DMS53 treated with DMSO at 0.1 percent for 48 hours (cell line): ENCODE results near the gene FAS.
A peak's percentile ranks its signal among the peaks of the same experiment; 100 is the strongest.
"Not testable (repeated sequence)": the region's sequence is repeated elsewhere in the genome, so short reads cannot be mapped to it uniquely, and the experiment has no call there.

Experiments used
- DNase-seq: peaks from one replicate; lab custom pipeline; 2025; ENCODE audit not compliant: unreplicated experiment; lab: John Stamatoyannopoulos, UW

The FAS gene

DNA sequence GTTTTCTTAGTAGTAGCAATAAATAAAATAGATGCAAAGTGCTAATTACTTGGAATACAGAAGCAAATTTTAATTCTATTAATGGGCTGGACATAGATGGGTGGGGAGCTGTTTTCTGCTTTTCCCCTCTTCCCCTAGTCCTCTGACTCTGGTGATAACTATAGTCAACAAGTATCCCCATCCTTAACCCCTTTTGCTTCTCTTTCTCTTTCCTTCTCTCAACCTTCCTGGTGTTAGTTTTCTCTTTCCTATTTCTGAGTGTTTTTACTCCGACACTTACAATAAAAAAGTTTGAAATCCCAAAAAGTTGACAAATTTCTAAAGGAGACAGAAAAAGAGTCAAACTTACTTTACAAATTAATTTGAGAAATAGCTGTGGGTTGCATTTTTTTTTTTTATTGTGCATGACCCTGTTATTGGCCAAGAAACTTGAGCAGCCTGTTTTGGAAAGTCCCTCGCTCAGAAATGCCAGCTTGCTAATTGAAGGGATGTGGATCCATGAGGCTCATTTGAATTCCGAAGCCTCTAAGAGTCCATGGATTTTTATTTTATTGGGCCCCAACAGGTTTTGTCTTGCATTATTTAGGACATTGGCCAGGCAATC lies 2.4 kb downstream of the FAS start:
- DNase-seq, result no peak

DNA sequence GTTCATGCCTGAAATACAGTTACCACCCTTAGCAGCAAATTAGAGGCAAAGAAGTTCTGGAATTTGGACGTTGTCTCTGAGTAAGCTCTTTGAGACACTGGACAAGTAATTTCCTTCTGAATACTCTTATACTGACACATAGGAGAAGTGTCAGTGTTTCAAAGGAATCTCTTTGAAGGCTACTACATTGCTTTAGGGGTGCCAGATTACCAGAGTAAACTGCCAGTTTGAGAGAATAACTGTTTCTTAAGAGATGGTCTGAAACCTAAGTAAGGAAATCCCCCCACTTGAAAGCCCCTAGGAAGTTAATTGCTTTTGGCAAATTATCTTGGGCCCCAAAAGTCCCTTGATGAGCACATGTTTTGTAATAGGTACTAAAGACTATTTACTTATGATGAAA lies 3.4 kb downstream of the FAS start:
- DNase-seq, result no peak

DNA sequence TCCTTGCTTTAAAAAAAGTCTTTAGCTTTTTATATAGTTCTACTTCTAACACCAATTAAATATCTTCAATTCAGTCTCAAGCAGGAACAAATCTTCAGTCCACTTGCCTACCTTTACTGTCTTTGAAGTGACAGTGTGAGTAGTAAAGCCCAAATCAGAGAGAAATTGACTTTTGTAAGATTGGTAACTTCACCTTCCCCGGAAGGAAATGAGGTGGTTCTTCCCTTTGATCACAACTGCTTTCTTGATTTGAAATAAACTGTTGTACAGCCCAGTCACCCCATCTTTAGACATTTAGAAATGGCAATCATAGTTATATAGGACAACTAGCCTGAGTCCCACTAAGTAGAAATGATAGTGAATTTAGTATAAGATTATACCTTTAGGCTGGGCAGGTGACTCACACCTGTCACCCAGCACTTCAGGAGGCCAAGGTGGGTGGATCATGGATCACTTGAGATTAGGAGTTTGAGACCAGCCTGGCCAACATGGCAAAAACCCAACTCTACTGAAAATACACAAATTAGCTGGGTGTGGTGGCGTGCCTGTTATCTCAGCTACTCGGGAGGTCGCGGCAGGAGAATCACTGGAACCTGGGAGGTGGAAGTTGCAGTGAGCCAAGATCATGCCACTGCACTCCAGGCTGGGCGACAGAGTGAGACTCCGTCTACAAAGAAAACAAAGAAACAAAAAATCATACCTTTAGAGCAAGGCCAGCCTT lies 4.7 kb downstream of the FAS start:
- DNase-seq, result no peak

DNA sequence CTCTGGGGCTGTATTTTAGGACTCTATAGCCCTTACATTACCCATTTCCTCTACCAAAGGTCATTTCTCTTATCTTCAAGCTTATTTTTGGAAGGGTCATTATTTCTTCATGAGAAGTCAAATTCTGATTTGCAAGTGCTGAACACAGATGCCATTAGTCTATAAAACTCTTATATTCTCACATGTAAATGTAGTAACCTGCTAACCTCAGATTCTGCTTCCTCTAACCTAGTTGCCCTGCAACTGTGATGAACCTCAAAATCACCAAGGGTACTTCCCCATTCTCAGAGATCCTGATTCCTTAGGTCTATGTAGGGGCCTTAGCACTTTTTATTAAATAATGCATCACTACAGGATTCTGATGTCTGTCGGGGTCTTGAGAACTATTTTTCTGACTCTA lies 6.3 kb downstream of the FAS start:
- no peak for DNase-seq

DNA sequence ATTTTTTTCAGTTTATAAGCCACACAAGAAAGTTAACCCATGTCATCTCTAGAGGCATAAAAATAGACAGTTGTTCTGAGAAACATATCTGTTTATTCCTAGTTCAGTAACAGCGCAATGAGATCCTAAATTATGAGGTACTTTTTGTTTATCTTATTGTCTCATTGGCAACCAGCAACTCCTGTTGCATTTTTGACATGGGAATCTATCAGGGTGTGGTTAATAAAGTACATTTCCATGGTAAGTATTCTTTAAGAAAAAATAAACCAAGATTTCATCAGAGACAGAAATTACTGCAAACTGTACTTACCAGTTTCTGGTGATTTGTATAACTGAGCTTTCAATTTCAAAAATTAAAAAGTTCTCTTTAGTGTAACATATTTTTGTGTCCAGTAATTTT lies 9.0 kb downstream of the FAS start:
- no peak for DNase-seq

DNA sequence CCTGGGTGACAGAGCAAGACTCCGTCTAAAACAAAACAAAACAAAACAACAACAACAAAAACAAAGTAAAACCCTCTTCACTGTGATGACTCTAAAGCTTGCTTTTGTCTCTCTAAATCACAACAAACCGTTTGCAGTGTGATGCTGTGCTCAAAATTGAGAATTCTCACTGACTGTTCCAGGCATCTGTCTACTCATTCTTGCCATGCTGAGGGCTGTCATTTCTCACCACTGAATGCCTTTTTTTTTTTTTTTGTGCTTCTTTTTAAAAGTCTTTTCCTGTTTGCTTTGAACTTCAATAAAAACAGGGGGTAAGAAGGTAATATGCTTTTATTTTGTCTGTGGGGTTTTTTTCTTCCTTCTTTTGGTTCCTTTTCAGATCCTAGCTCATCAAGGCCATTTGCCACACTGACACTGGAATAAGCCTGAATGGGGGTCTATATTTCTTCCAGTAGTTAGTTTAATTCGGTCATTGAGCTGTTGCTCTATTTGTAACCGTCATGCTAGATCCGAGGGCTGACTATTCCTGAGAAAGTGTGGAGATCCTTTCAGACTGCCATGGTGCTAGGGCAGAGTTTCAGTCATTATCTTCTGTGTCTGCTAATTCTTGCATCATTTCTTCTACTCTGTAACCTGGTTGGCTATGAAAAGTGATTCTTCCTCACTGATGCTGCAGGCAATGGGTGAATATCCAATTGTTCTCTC lies 10.6 kb downstream of the FAS start:
- DNase-seq, result no peak

DNA sequence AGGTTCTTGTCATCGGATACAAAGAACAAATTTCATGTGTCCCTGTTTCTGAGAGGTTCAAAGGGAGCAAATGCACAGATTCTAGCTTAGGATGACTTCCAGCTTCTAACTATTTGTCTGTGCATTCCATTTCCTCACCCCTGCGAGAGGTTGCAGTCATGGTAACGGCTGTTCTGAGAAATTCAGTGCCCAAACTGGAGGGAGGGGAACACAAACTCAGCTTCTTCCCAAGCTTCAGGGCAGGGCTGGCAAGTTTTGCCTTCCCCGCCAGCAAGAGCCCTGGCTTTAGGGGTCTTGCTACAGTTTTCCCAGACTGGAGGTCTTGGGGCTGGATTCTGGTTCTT lies 11.1 kb downstream of the FAS start:
- DNase-seq, result no peak

DNA sequence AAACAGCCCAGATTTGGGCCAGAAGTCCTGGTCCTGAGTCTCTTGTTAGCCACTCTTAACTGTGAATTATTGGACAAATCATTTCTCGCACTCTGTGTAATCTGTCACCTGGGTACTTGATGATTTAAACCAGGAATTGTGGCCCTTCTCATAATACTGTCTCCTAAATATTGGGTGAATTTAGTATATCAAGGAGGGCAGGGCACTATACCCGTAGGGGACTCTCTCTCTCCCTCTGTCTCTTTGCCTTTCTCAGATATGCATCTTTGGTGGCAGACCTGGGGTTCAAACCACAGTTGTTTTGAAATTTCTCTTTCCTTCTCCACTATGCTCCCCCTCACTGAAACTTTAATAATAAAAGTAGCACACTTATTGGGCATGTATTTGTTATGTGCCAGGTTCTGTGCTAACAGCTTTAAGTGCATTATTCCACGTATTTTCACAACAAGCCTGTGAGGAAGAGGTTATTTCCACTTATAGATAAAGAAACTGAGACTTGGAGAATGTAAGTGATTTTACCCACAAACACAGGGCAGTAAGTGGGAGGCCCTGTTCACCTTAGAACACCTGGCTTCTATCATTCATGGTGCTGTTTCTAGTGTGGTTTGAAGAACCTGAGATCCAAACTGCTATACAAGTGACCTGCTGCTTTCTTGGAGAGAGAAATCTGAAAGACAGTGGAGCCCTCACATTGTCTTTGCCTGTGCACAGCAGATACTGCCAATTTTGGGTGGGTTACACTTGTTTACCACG lies 11.8 kb downstream of the FAS start:
- DNase-seq, result no peak

DNA sequence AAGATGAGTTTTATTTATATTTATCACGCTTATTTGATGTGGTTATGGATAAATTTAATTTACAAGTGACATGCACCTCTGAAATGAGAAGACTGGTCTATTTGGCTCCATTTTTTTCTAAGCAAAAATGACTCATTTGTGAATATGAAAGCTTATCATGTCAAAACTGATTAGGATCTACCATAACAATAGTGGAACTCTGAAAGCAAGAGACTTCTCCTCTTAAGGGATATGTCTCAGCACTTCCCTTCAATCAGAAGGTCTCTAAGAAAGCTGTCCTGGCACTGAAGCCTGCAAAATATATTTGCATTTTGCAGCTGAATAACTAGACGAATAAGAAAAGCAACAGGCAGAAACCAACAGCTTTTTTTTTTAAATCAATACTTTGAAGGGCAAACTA lies 12.7 kb downstream of the FAS start:
- DNase-seq, result no peak

DNA sequence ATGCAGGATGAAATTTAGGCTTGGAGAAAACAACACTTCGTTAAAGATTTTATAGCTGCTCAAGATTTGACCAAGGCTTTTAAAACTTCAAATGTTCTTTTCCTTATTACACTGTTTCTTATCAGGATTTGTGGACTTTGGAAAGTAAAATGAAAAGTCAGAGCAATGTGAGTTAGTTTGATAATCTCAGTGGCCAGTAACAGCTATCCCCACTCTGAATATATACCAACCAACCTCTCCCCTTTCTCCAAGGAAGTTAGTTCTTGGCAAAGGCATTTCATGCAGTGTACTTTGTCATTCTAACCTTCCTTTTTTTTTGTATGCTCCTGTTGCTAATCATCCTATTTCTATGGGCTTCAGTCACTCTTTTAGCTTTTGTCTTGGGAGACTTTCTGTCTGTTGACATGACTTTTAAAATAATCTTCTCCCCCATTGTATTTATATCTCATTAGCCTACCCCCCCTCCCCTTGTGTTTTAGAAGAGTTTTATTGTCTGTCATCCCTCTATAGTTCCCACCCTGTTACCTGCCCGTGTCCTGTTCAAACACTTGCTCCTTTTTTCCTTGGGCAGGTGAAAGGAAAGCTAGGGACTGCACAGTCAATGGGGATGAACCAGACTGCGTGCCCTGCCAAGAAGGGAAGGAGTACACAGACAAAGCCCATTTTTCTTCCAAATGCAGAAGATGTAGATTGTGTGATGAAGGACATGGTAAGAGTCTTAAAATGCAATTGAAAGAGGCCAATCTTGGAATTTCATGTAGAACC lies 16.7 kb downstream of the FAS start:
- no peak for DNase-seq

DNA sequence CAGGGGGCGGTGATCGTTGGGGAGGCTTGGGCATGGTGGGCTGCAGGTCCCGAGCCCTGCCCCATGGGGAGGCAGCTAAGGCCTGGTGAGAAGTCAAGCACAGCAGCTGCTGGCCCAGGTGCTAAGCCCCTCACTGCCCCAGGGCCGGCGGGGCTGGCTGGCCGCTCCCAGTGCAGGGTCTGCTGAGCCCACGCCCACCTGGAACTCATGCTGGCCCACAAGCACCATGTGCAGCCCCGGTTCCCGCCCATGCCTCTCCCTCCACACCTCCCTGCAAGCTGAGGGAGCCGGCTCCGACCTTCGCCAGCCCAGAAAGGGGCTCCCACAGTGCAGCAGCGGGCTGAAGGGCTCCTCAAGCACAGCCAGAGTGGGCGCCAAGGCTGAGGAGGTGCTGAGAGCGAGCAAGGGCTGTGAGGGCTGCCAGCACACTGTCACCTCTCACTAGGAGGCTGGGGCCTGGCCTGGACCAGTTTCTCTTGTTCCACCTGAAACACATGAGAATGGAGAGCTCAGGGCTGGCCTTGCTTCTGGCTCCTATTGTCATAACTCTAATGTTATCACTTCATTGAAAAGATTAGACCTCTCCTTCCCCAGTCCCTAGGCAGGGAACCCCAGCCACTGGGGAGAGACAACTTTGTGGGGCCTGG lies 28.2 kb downstream of the FAS start:
- not testable (repeated sequence) for DNase-seq

DNA sequence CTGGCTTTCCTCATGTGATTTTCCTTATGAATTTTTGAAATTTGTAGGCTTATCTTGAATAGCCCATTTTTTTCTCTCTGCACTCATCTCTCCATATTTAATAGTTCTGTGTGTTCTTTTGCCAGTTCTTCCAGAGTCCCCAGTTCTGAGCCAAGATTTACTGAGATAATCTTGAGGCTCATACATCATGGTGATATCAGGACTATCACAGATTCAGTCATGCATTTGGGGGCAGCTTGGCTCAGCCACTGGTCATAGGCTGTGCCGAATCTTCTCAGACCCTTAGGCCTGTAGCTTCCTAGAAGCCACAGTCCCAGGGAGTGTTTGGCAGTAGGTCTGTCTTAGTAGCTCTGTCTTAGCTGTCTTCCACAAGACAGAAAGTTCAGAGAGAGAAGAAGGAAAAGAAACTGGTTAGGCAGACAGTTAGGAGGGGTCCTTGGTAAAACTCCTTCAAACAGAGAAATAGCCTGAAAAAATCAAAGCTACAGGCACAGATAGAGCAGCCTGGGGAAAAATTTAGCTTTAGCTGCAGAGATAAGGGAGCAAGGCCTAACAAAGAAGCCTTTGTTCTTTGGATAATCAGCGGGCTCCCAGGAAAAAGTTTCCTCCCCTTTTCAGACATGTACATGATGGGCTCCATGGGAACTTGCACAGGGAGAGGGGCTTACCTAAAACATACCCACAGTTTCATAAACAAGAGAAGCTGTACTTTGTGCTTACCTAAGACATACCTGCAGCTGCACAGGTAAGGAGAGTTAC lies 29.1 kb downstream of the FAS start:
- DNase-seq, result no peak

DNA sequence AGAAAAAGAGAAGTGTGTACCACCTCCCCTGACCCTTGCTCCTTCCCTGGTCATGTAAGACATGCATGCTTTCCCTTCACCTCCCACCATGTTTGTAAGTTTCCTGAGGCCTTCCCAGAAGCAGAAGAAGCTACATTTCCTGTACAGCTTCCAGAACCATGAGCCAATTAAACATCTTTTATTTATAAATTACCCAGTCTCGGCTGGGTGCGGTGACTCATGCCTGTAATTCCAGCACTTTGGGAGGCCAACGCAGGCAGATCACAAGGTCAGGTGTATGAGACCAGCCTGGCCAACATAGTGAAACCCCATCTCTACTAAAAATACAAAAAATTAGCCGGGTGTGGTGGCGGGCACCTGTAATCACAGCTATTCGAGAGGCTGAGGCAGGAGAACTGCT lies 30.9 kb downstream of the FAS start:
- DNase-seq, result not testable (repeated sequence)

DNA sequence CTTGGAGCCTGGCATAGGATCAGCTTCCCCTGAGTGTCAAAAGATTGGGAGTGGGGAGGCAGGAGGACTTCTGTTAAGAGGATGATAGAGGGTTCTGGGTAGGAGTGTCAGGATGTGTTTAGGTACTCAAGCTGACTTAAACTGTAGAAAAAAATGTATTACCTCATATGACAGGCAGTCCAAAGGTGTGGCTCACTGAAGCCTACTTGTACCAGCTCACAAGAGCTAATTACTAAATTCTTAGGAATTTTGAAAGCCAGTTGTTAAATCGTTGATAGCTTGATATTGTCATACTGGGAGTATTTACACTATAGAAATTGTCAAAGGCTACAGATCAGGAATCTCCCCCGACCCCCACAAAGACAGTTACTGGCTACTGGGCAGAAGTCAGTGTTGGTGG lies 32.1 kb downstream of the FAS start:
- DNase-seq, result no peak

DNA sequence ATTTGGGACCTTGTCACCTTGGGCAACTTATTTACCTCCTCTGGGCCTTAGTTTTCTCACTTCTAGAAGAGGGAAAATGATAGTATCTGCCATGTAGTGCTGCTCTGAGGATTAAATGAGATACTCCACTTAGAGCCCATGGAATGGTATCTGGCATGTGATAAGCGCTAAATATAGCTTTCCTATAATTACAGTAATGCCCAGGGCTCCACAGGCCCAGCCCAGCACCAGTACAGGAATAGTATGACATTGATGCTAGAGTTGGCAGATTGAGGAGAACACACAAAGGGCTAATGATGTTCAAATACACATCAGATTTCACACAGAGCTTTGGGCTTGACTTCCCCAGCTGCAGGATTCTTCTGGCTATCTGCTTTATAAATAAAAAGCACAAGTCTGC lies 34.9 kb downstream of the FAS start:
- DNase-seq, result no peak

DNA sequence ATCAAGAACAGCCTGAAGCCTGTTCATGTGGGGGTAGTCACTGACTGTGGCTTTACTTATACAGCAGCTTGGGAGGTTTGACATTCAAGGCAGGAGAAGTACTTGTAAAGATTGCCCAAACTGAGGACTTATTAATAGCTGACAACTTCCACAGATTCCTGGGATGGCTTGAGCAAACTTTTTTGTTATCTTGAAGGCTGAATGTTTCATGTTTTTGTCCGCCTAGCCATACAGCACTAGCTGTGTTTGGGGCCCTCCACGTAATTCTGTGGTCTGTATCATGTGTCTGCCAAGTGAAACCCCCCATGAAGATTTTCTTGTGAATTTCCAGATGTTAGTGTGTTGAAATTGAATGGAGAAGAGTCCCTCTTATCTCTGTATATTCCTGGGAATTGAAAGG lies 38.6 kb downstream of the FAS start:
- no peak for DNase-seq

DNA sequence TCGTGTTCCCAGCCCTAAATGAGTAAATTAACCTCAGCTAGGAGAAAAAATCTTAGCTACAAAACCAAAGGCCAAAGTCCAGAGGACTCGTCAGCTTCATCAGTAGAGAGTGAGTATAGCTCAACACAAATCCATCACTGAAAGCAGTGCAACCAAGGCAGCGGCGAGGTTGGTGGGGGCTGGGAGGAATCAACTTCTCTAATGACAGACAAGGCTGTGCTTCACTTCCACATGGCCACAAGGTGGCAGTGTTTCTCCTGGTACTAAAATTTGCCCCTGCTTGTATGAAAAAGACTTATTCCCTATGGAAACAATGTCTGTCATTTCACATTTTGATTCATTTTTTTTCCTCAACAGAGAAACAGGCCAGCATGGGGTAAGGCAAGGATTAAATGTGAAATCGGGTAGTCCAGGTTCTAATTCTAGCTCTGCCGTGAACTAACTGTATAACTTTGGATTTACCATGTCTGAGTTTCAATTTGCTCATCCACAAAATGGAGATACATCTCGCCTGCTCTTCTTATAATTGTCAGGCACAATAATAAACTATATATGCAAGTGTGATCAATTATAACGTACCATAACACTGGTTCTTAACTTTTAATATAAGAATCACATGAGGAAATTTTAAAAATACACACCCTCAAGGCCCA lies 39.3 kb downstream of the FAS start:
- DNase-seq, result peak; percentile 62

DNA sequence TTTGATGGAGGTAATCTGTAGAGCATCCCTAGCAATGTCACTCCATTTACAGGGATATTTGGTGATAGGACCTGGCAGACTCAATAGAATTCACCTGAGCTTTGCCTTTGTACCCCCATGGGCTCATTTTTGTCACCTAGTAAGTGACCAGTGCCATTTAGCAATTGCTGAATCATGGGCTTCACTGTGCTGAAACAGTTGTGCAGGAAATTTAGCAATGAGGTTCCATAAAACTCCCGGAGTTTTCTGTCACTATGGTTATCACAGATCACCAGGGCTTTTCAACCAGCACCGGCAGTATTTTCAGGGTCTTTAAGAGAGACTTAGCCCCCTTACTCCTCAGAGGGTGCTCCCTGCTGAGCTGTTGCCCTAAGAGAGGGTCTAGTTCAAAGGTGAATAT lies 40.2 kb downstream of the FAS start:
- DNase-seq, result no peak

DNA sequence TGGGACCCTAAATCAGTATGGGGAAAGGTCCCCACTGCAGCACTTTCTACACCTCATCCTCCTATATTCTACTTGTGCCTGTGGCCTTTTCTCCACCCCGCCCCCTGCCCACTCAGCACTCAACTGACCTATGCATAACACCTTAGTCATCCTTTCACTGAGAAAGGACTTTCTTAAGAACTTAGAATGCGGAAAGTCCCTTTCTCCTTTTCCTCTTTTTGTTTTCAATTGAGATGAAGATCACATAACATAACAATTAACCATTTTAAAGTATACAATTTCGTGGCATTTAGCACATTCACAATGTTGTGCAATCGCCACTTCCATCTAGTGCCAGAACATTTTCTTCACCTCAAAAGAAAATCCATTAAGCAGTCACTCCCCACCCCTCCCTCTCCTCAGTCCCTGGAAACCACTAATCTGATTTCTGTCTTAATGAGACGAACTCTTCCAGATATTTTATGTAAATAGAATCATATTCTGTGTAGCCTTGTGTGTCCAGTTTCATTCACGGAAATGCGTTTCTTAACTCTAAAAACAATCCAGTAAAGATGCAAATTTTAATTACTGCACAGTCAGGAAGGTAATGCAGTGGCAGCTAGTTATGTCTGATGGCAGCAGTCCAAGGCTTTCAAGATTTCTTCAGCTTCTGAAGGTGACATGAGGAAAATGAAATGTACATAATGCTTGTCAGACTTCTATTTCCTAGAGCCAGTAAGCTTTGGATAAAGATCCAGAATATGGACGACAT lies 41.7 kb downstream of the FAS start:
- DNase-seq, result no peak
